Astrocyte (in vitro differentiated cells and primary cell): ENCODE results near the gene MYCN. TPM values are rescaled to one million over a fixed set of nuclear protein-coding genes. Genes with fewer than 3 reads are reported as not detected.

ENCODE experiments used
- DNase-seq: peaks from one replicate; pipeline ENCODE4 v3.0.0-alpha.2; 2010; ENCODE audit warnings: low read depth
- FAIRE-seq: peaks from 2 replicates; lab custom pipeline; 2011; peaks lifted over from hg19 to GRCh38; lab: Jason Lieb, UNC
- H2AFZ ChIP-seq: 2 replicates; pipeline ENCODE4 v1.6.0; 2012; ENCODE audit warnings: low read depth, low read length, inconsistent platforms
- H3K27ac ChIP-seq: 2 replicates; pipeline ENCODE4 v1.5.1; 2011; ENCODE audit warnings: low read depth, low read length, inconsistent platforms
- H3K27me3 ChIP-seq: 2 replicates; pipeline ENCODE4 v1.6.0; 2011; ENCODE audit warnings: low read length, inconsistent platforms; ENCODE audit not compliant: insufficient read depth
- H3K36me3 ChIP-seq: 2 replicates; pipeline ENCODE4 v1.5.1; 2011; ENCODE audit warnings: low read length, inconsistent platforms; ENCODE audit not compliant: insufficient read depth
- H3K4me1 ChIP-seq: 2 replicates; pipeline ENCODE4 v1.5.1; 2011; ENCODE audit warnings: low read length, inconsistent platforms; ENCODE audit not compliant: insufficient read depth
- H3K4me2 ChIP-seq: 2 replicates; pipeline ENCODE4 v1.6.0; 2012; ENCODE audit warnings: low read length, inconsistent platforms
- H3K4me3 ChIP-seq: 2 replicates; pipeline ENCODE4 v1.5.1; 2011; ENCODE audit warnings: low read depth, mild to moderate bottlenecking, low read length, inconsistent platforms; ENCODE audit not compliant: insufficient read depth
- H3K79me2 ChIP-seq: 2 replicates; pipeline ENCODE4 v1.6.0; 2012; ENCODE audit warnings: mild to moderate bottlenecking, low read length, inconsistent platforms; ENCODE audit not compliant: insufficient read depth
- H3K9ac ChIP-seq: 2 replicates; pipeline ENCODE4 v1.6.0; 2012; ENCODE audit warnings: mild to moderate bottlenecking, low read length, inconsistent platforms
- H3K9me3 ChIP-seq: 2 replicates; pipeline ENCODE4 v1.5.1; 2012; ENCODE audit warnings: low read depth, mild to moderate bottlenecking, low read length, inconsistent platforms; ENCODE audit not compliant: insufficient read depth
- H4K20me1 ChIP-seq: 2 replicates; pipeline ENCODE4 v1.6.0; 2012; ENCODE audit warnings: low read length, inconsistent platforms; ENCODE audit not compliant: insufficient read depth
- H3K27ac Mint-ChIP-seq: one replicate; pipeline ENCODE4 v1.8.0; 2021; ENCODE audit warnings: mild to moderate bottlenecking, mixed read lengths; ENCODE audit not compliant: unreplicated experiment
- H3K27me3 Mint-ChIP-seq: one replicate; pipeline ENCODE4 v1.8.0; 2021; ENCODE audit warnings: low read depth, mixed read lengths; ENCODE audit not compliant: unreplicated experiment
- H3K36me3 Mint-ChIP-seq: one replicate; pipeline ENCODE4 v1.8.0; 2021; ENCODE audit warnings: low read depth, mixed read lengths; ENCODE audit not compliant: unreplicated experiment
- H3K4me1 Mint-ChIP-seq: one replicate; pipeline ENCODE4 v1.8.0; 2021; ENCODE audit warnings: low read depth, mixed read lengths; ENCODE audit not compliant: unreplicated experiment
- H3K4me3 Mint-ChIP-seq: one replicate; pipeline ENCODE4 v1.8.0; 2021; ENCODE audit warnings: mild to moderate bottlenecking, moderate library complexity, mixed read lengths; ENCODE audit not compliant: unreplicated experiment
- H3K9me3 Mint-ChIP-seq: one replicate; pipeline ENCODE4 v1.8.0; 2021; ENCODE audit warnings: mild to moderate bottlenecking, mixed read lengths; ENCODE audit not compliant: unreplicated experiment
- CTCF ChIP-seq: IDR thresholded peaks from 2 replicates; pipeline ENCODE4 v1.5.1; 2011; ENCODE audit warnings: low read depth, mild to moderate bottlenecking, inconsistent platforms, low read length, moderate library complexity; ENCODE audit not compliant: insufficient read depth
- EZH2 ChIP-seq: IDR thresholded peaks from 2 replicates; pipeline ENCODE4 v1.6.1; 2012; ENCODE audit warnings: mild to moderate bottlenecking, low read length, inconsistent platforms; ENCODE audit not compliant: insufficient read depth
- total RNA-seq: library from RNA; stranded (reverse); gene quantifications from 2 replicates; pipeline ENCODE4 v1.2.1, GENCODE V29; 2021

MYCN gene
- total RNA-seq, 1 donor from 2014 or later: 2.6 TPM

GRCh38 chr2:15939556-15939853, 845 bp upstream of the MYCN start:
- no peaks in the 10 kb centered on the region for H3K9me3 ChIP-seq
- Mint-ChIP-seq H3K9me3 (no peaks in the 10 kb centered on the region), H3K36me3 (no peaks in the 10 kb centered on the region), H3K27ac (no peak overlapping the region), H3K27me3 (peaks cover 26% of the 10 kb centered on the region), H3K4me3 (peak overlapping the region; percentile 84), H3K4me1 (no peaks in the 10 kb centered on the region)
- TF ChIP-seq EZH2 (no peak), CTCF (peak; percentile 29)
- DNase-seq: no peak
- H3K4me1 ChIP-seq: no peaks in the 10 kb centered on the region
- no peaks in the 10 kb centered on the region for H4K20me1 ChIP-seq
- H3K27ac ChIP-seq: no peak overlapping the region
- no peak overlapping the region for H3K9ac ChIP-seq
- no peak for FAIRE-seq
- H3K27me3 ChIP-seq: peaks cover 35% of the 10 kb centered on the region
- H3K4me2 ChIP-seq: peak overlapping the region; percentile 83
- H3K79me2 ChIP-seq: no peaks in the 10 kb centered on the region
- no peaks in the 10 kb centered on the region for H3K36me3 ChIP-seq
- H2AFZ ChIP-seq: peak overlapping the region; percentile 60
- no peak overlapping the region for H3K4me3 ChIP-seq

DNA sequence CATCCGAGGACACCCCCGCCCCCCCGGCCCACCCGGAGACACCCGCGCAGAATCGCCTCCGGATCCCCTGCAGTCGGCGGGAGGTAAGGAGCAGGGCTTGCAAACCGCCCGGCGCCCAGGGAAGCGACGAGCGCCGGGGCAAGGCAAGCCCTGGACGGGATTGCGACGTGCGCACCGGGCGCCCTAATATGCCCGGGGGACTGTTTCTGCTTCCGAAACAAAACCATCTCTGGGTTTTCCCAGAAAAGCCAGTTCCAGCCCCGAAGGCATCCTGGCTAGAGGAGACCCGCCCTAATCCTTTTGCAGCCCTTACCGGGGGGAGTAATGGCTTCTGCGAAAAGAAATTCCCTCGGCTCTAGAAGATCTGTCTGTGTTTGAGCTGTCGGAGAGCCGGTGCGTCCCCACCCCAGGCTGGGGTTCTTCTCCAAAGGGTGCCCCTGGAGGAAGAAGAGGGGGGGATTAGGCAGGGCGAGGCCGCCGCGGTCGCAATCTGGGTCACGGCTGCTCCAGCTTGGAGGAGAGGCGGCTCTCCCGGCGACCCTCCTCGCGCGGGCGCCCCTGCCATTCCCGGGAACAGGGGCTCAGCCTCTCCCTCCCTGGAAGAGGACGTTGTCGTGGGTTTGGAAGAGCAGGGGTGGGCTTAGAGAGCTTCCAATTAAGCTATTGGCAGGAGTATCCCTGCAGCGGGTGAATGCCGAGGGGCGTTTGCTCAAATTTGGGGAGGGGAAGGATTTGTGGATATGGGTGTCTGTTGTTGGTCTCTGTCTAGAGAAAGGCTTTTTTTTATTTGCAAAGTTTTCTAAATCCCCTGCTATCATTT, 521 bp downstream of the MYCN start:
- Histone ChIP-seq H3K4me1 (no peaks in the 10 kb centered on the region), H3K36me3 (no peaks in the 10 kb centered on the region), H3K79me2 (no peaks in the 10 kb centered on the region), H3K9ac (no peak overlapping the region), H2AFZ (no peak overlapping the region), H3K4me2 (peak overlapping the region; percentile 83), H3K27ac (no peak overlapping the region), H3K27me3 (peaks cover 35% of the 10 kb centered on the region), H3K4me3 (no peak overlapping the region), H3K9me3 (no peaks in the 10 kb centered on the region), H4K20me1 (no peaks in the 10 kb centered on the region)
- Mint-ChIP-seq H3K4me3 (peak overlapping the region; percentile 84), H3K9me3 (no peaks in the 10 kb centered on the region), H3K36me3 (no peaks in the 10 kb centered on the region), H3K4me1 (no peaks in the 10 kb centered on the region), H3K27me3 (peaks cover 26% of the 10 kb centered on the region), H3K27ac (no peak overlapping the region)
- no peak for FAIRE-seq
- TF ChIP-seq CTCF (no peak), EZH2 (peak; percentile 89)
- DNase-seq: no peak

DNA sequence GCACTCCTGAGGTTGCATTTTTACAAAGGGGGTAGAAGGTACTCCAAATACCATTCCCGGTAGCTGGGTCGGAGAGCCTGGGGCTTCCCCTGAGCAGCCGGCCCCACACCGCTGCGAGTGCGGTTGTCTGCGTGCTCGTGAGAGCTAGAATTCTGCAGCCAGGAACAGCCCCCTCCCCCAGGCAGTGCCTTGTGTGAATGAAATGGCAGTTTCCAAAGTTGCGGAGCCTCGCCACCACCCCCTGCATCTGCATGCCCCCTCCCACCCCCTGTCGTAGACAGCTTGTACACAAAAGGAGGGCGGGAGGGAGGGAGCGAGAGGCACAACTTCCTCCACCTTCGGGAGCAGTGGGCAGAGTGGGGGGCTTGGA, 1.1 kb downstream of the MYCN start:
- TF ChIP-seq CTCF (no peak), EZH2 (no peak)
- Histone ChIP-seq H3K79me2 (no peaks in the 10 kb centered on the region), H3K27me3 (peaks cover 35% of the 10 kb centered on the region), H3K4me3 (no peak overlapping the region), H2AFZ (no peak overlapping the region), H3K36me3 (no peaks in the 10 kb centered on the region), H3K9ac (no peak overlapping the region), H3K4me2 (no peak overlapping the region), H4K20me1 (no peaks in the 10 kb centered on the region), H3K27ac (no peak overlapping the region), H3K9me3 (no peaks in the 10 kb centered on the region), H3K4me1 (no peaks in the 10 kb centered on the region)
- Mint-ChIP-seq H3K4me3 (peak overlapping the region; percentile 84), H3K9me3 (no peaks in the 10 kb centered on the region), H3K4me1 (no peaks in the 10 kb centered on the region), H3K27me3 (peaks cover 25% of the 10 kb centered on the region), H3K27ac (no peak overlapping the region), H3K36me3 (no peaks in the 10 kb centered on the region)
- DNase-seq: no peak
- FAIRE-seq: no peak
